ENCODE data around the gene OXCT2.

DNA sequence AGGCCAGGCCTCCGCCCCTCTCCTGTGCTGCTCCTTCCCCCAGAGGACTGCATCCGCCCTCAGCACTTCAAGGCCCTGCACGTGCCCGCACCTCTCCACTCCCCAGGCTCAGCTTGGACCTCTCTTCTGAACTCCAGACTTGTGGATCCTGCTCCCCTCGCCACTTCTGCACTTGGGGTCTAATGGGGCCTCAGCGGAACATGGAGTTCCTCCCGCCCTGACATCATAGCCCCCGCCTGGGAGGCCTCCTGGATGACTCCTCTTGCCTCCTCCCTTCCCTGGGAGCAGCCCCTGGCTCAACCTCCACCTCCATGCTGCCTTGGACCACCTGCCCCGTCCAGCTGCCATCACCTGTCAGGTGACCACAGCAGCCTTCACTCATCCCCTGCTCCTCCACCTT, 10.1 kb downstream of the OXCT2 start:
- TF ChIP-seq EZH2phosphoT487 (IDR thresholded peaks at IDR 0.05; ENCODE audit: low read depth) (no peak), CTCF (IDR thresholded peaks at IDR 0.05; ENCODE audit: low read depth, low read length) (no peak)

All from OCI-LY3 (cell line).